Sigmoid colon (tissue), 7 donors: ENCODE results near the gene INAFM2. TPM values are rescaled to one million over a fixed set of nuclear protein-coding genes. Genes with fewer than 3 reads are reported as not detected.

Experiments
- DNase-seq: peaks from one replicate; pipeline ENCODE4 v3.0.0-alpha.2; 2019
- H3K27ac ChIP-seq, 4 donors: fragments of 200-600 bp; sonication (generic); one replicate each; pipeline ENCODE4 v1.5.1; 2016 to 2019; ENCODE audit warnings: mild to moderate bottlenecking in 1 of 4
- H3K27me3 ChIP-seq, 3 donors: fragments of 200-600 bp; sonication (generic); one replicate each; pipeline ENCODE4 v1.5.1; 2019; ENCODE audit warnings: mild to moderate bottlenecking in 1 of 3
- H3K36me3 ChIP-seq, 4 donors: fragments of 200-600 bp; sonication (generic); one replicate each; pipeline ENCODE4 v1.5.1; 2016 to 2019
- H3K4me1 ChIP-seq, 4 donors: fragments of 200-600 bp; sonication (generic); one replicate each; pipeline ENCODE4 v1.5.1; 2017 to 2019
- H3K4me3 ChIP-seq, 4 donors: fragments of 200-600 bp; sonication (generic); one replicate each; pipeline ENCODE4 v1.5.1; 2017 to 2019; ENCODE audit warnings: mild to moderate bottlenecking in 2 of 4, moderate library complexity in 1 of 4
- H3K9me3 ChIP-seq, 4 donors: fragments of 200-600 bp in 3 of 4; sonication (generic) in 3 of 4; one replicate each; pipeline versions ENCODE4 v1.5.1 to v1.6.1; 2013 to 2019
- CTCF ChIP-seq, 4 experiments: fragments of 450-650 bp in 3 of 4; fragments of 200-600 bp in 1 of 4; IDR thresholded peaks; one replicate each; pipeline ENCODE4 v1.5.1; 2016 to 2019; ENCODE audit warnings: antibody characterized with exemption in 4 of 4, mild to moderate bottlenecking in 3 of 4, moderate library complexity in 2 of 4
- EP300 ChIP-seq, 4 donors: sonication (generic); formaldehyde crosslinking; IDR thresholded peaks; one replicate each; pipeline ENCODE4 v1.6.1; 2017; ENCODE audit warnings: antibody characterized with exemption in 4 of 4
- POLR2A ChIP-seq, 2 donors: fragments of 450-650 bp; IDR thresholded peaks; one replicate each; pipeline ENCODE4 v1.6.1; 2016; ENCODE audit warnings: antibody characterized with exemption in 2 of 2, mild to moderate bottlenecking in 2 of 2, moderate library complexity in 2 of 2
- POLR2AphosphoS5 ChIP-seq, 4 donors: sonication (generic); formaldehyde crosslinking; IDR thresholded peaks; one replicate each; pipeline ENCODE4 v1.6.1; 2017; ENCODE audit warnings: antibody characterized with exemption in 4 of 4
- WGBS, 2 donors: extraction: QIAGEN DNeasy Blood & Tissue Kit; methylation state at CpG; one replicate each; pipeline ENCODE4 v1.1.7; 2013; 5-methylcytosine and 5-hydroxymethylcytosine counted together
- intact Hi-C: fragments of 100-400 bp; cut with DNase I; formaldehyde crosslinking; loops from one replicate; pipeline ENCODE4 v1.15.1; 2023
- polyA plus RNA-seq, 3 donors: library from polyadenylated mRNA; stranded (reverse); fragments of 200-250 nt; gene quantifications; one replicate each; pipeline ENCODE4 v1.2.3, GENCODE V29; 2013
- total RNA-seq, 4 donors: library from RNA; depleted of rRNA; stranded (reverse); fragments of >200 nt; gene quantifications; one replicate each; pipeline ENCODE4 v1.1.0, GENCODE V29; 2016
- donor health status: healthy with polysubstance abuse.
- donor health status: Bipolar disorder and iron deficiency.
- donor health status: healthy.

Gene INAFM2
- total and polyA plus RNA-seq, 7 donors = 6.6 to 63.1 (median 41.0) TPM

GRCh38 chr15:40342416-40343320 lies 19.2 kb downstream of the INAFM2 start:
- peaks cover 0 to 75% (median 72%) of the 10 kb centered on the region in 4 donors for H3K4me1 ChIP-seq

GRCh38 chr15:40343512-40343911 lies 20.0 kb downstream of the INAFM2 start:
- no peaks in the 10 kb centered on the region for H3K36me3 ChIP-seq
- H3K9me3 ChIP-seq = no peaks in the 10 kb centered on the region
- DNase-seq = no peak
- H3K4me1 ChIP-seq = peaks cover 0 to 66% (median 64%) of the 10 kb centered on the region in 4 donors
- no peak for TF ChIP-seq POLR2A (IDR thresholded peaks at IDR 0.05)
- peak in 1 of 4 donors; percentile 29 for TF ChIP-seq POLR2AphosphoS5 (IDR thresholded peaks at IDR 0.05)
- TF ChIP-seq EP300 (IDR thresholded peaks at IDR 0.05) = no peak
- WGBS, 2 donors = 81 to 86% methylated on average over 10 of the region's 10 CpGs
- intact Hi-C loops = loop anchor here (2.0 kb wide), 1 partner anchor 61 kb away; the partner anchor contains the start of gene IVD
- H3K4me3 ChIP-seq = no peak overlapping the region
- H3K27me3 ChIP-seq = no peaks in the 10 kb centered on the region
- H3K27ac ChIP-seq = peak overlapping the region; percentile 65 to 99 (median 99)

More at GRCh38 chr15:40342416-40343320, 19.2 kb downstream of the INAFM2 start:
- no peaks in the 10 kb centered on the region for H3K27me3 ChIP-seq
- 20 to 58% methylated on average over 7 of the region's 7 CpGs for WGBS, 2 donors
- no peaks in the 10 kb centered on the region for H3K9me3 ChIP-seq
- intact Hi-C loops = loop anchor here (2.0 kb wide), 1 partner anchor 62 kb away; the partner anchor contains the start of gene IVD
- H3K36me3 ChIP-seq = no peaks in the 10 kb centered on the region
- no peak for TF ChIP-seq CTCF (IDR thresholded peaks at IDR 0.05)
- TF ChIP-seq POLR2AphosphoS5 (IDR thresholded peaks at IDR 0.05) = peak in 1 of 4 donors; percentile 22
- H3K4me3 ChIP-seq = no peak overlapping the region
- no peak for DNase-seq
- H3K27ac ChIP-seq = peak overlapping the region; percentile 65 to 99 (median 99)

- peaks cover 0 to 59% (median 57%) of the 10 kb centered on the region in 4 donors for H3K4me1 ChIP-seq
- 39 to 48% methylated on average over 6 of the region's 6 CpGs for WGBS, 2 donors
- H3K36me3 ChIP-seq = no peaks in the 10 kb centered on the region
- intact Hi-C loops = loop anchor here (1.0 to 2.0 kb wide), 2 partner anchors 24 to 77 kb away; no protein-coding TSS in a partner anchor
- peak; percentile 69 for DNase-seq
- TF ChIP-seq POLR2A (IDR thresholded peaks at IDR 0.05) = no peak
- no peaks in the 10 kb centered on the region for H3K9me3 ChIP-seq
- peak overlapping the region; percentile 43 to 99 (median 99) for H3K27ac ChIP-seq
- no peaks in the 10 kb centered on the region for H3K27me3 ChIP-seq
- H3K4me3 ChIP-seq = no peak overlapping the region
Measured at GRCh38 chr15:40344217-40344616, 20.7 kb downstream of the INAFM2 start.

- peak overlapping the region in 2 of 4 donors; percentile 99 for H3K27ac ChIP-seq
- intact Hi-C loops = loop anchor here (1.0 to 2.0 kb wide), 2 partner anchors 24 to 76 kb away; no protein-coding TSS in a partner anchor
Measured at GRCh38 chr15:40344631-40345120, 21.2 kb downstream of the INAFM2 start.

More at GRCh38 chr15:40344631-40345120, 21.2 kb downstream of the INAFM2 start:
- Histone ChIP-seq H3K27me3 (no peaks in the 10 kb centered on the region), H3K9me3 (no peaks in the 10 kb centered on the region), H3K4me3 (no peak overlapping the region), H3K4me1 (peaks cover 0 to 54% (median 52%) of the 10 kb centered on the region in 4 donors), H3K36me3 (no peaks in the 10 kb centered on the region)
- 7 to 29% methylated on average over 15 of the region's 15 CpGs for WGBS, 2 donors
- TF ChIP-seq CTCF (IDR thresholded peaks at IDR 0.05) (peak; percentile 66 to 91 (median 80)), POLR2AphosphoS5 (IDR thresholded peaks at IDR 0.05) (no peak), EP300 (IDR thresholded peaks at IDR 0.05) (no peak)
- DNase-seq = peak; percentile 83
